Activated CD8-positive, alpha-beta memory T cell treated with anti-CD3 and anti-CD28 coated beads, Interleukin-2, amount 50 U/mL, for 1 hour (primary cell): Measurements from ENCODE around the gene NUDT17.

ENCODE experiments used
- DNase-seq: peaks from one replicate; pipeline ENCODE4 v3.0.0-alpha.2; 2020; ENCODE audit errors: extremely low read depth

NUDT17 gene

GRCh38 chr1:145891143-145891542 lies 45.7 kb downstream of the NUDT17 start:
- no peak for DNase-seq

- no peak for DNase-seq
These were observed 46.4 kb downstream of the NUDT17 start for GRCh38 chr1:145891587-145892485.

GRCh38 chr1:145892486-145893087 lies 47.2 kb downstream of the NUDT17 start:
- no peak for DNase-seq

- no peak for DNase-seq
These were observed 48.1 kb downstream of the NUDT17 start for GRCh38 chr1:145893306-145894055.

GRCh38 chr1:145895471-145895870 lies 50.0 kb downstream of the NUDT17 start:
- no peak for DNase-seq

GRCh38 chr1:145897969-145898368 lies 52.5 kb downstream of the NUDT17 start:
- no peak for DNase-seq
